Amygdala (tissue), 56 donors: ENCODE measurements around the gene TLCD4.
"Not testable (repeated sequence)": the region's sequence is repeated elsewhere in the genome, so short reads cannot be mapped to it uniquely, and the experiment has no call there.

Experiments
- DNase-seq, 56 donors: peaks; one replicate each; lab custom pipeline; 2025; lab: John Stamatoyannopoulos, UW

TLCD4 gene

GRCh38 chr1:95117207-95118066 is at the start of gene TLCD4:
TSS of gene TLCD4 (plus strand) at chr1:95117355. CDS start at chr1:95143902, 26,547 bp downstream.
- DNase-seq = peak in 39 of 56 donors; percentile 6 to 82 (median 49)

- DNase-seq = no peak
Measured at GRCh38 chr1:95067568-95067967, 49.6 kb upstream of the TLCD4 start.

GRCh38 chr1:95068956-95069709 is 48.0 kb upstream of the TLCD4 start:
- DNase-seq = no peak

GRCh38 chr1:95069710-95070093 is 47.5 kb upstream of the TLCD4 start:
- no peak for DNase-seq

- DNase-seq = no peak
Measured at GRCh38 chr1:95071539-95071938, 45.6 kb upstream of the TLCD4 start.

- no peak for DNase-seq
Measured at GRCh38 chr1:95072117-95072516, 45.0 kb upstream of the TLCD4 start.

- DNase-seq = peak; percentile 64 to 98 (median 90)
Measured at GRCh38 chr1:95072532-95073419, 44.4 kb upstream of the TLCD4 start, which contains the start of gene ALG14. TSS of gene ALG14 (minus strand) at chr1:95072951. CDS start at chr1:95072898, 53 bp downstream.

GRCh38 chr1:95073446-95073845 is 43.7 kb upstream of the TLCD4 start:
- no peak for DNase-seq

GRCh38 chr1:95076034-95076433 is 41.1 kb upstream of the TLCD4 start:
- no peak for DNase-seq

GRCh38 chr1:95080446-95080845 is 36.7 kb upstream of the TLCD4 start:
- peak in 2 of 56 donors; percentile 0 to 1 for DNase-seq

- no peak for DNase-seq
Measured at GRCh38 chr1:95080879-95081278, 36.3 kb upstream of the TLCD4 start.

- peak in 16 of 56 donors; percentile 1 to 61 (median 6) for DNase-seq
Measured at GRCh38 chr1:95084317-95085176, 32.6 kb upstream of the TLCD4 start.

GRCh38 chr1:95085376-95085775 is 31.8 kb upstream of the TLCD4 start:
- no peak for DNase-seq

GRCh38 chr1:95086949-95087533 is 30.1 kb upstream of the TLCD4 start:
- no peak for DNase-seq

GRCh38 chr1:95088303-95088702 is 28.9 kb upstream of the TLCD4 start:
- DNase-seq = no peak

- DNase-seq = no peak
Measured at GRCh38 chr1:95089650-95090287, 27.4 kb upstream of the TLCD4 start.

GRCh38 chr1:95091290-95091689 is 25.9 kb upstream of the TLCD4 start:
- not testable (repeated sequence) for DNase-seq

- DNase-seq = not testable (repeated sequence)
Measured at GRCh38 chr1:95092891-95093290, 24.3 kb upstream of the TLCD4 start.

- DNase-seq = no peak
Measured at GRCh38 chr1:95093296-95093695, 23.9 kb upstream of the TLCD4 start.
